Embryonic facial prominence (tissue), 1 donor: Measurements from ENCODE around the gene DAG1.

Experiments used
- DNase-seq: peaks from one replicate; pipeline ENCODE4 v3.0.0-alpha.2; 2016; ENCODE audit errors: extremely low spot score

DAG1 gene

DNA sequence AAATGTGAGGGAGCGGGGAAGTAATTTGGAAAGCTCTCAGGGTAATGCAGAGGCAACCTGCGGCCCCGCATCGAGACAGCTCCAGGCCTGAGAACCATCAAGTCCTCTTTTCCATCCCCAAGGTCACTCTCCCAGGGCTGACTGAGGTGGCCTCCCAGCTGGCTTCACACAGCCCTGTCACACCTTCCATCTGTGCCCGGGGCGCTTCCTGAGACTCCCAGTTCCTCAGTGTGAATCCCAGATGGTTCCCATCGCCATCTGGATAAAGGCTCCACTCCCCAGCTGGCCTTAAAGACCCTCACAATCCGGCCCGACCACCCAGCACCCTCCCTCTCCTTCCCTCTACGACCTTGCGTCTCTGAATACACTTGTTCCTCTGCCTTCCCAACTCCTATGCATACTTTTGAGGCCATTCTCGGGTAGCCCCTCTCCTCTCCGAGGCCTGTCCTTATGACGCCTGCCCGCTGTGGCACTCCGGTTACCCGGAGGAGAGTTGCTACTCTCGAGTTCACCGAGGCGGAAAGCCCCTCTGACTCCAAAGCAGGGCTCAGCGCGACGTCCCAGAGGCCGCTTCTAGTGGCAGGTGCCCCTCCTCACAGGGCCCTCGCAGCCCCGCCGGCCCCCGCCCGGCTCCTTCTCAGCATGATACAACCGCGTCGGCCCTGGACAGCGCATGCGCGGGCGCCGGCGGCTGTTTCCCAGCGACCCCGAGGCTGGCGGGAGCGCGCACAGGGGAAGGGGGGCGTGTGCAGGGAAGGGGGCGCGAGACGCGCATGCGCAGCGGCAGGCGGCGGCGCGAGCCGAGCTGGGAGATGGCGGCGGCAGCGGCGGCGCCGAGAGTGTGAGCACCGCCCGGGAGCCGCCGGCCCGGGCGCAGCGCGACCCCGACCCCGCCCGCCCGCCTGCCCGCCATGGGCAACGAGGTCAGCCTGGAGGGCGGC, 83.9 kb downstream of the DAG1 start, which contains the start of gene BSN:
Gene BSN (plus strand): TSS at position 786 of the 941 bp plus-strand sequence. CDS start 126 bp downstream, at position 912.
- DNase-seq = peak; percentile 78

DNA sequence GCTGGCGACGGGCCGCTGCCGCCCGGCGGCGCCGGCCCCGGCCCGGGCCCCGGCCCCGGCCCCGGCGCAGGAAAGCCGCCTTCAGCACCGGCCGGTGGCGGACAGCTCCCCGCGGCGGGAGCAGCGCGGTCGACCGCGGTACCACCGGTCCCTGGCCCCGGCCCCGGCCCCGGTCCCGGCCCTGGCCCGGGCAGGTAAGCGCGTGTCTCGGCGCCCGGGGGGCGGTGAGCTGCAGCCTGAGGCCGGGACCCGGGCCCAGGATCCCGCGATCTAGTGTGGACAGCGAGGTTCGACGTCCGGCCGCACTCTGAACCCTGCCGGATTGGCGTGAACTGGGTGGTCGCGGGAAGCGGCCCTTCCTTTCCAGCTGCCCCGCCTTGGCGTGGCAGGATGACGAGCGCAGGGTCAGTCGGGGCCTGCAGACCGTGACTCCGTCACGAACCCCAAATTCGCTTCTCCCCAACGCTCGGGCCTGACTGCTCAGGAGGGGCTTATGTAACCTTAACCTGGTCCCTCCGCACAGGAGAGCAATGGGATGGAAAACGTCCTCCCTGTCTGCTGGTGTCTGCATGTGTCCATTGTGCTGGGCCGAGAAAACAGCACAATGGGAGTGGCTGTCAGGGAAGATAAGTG, 84.7 kb downstream of the DAG1 start:
- no peak for DNase-seq

- no peak for DNase-seq
Observed at GRCh38 chr3:49556500-49557275, 86.6 kb downstream of the DAG1 start.

- no peak for DNase-seq
Observed at GRCh38 chr3:49563040-49563578, 93.0 kb downstream of the DAG1 start.

DNA sequence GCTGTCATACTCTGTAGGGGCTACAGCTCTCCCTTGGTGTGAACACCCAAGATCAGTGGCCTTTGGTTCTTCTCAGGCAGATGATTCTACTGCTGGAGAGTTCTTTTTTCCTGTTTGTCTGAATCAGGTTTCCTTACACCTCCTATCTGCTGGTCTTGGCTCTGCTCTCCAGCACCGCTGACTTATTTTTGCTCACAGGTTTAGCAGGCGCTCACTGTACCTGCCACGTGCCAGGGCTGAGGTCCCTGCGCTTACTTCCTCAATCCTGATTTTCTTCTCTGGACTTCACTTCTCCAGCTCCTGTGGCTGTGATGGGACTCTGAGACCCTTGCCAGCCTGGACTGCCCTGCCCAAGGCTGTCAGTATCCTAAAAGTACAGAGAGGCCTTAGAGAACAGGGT, 93.7 kb downstream of the DAG1 start:
- DNase-seq = no peak

GRCh38 chr3:49566312-49566711, 96.2 kb downstream of the DAG1 start:
- DNase-seq = no peak

DNA sequence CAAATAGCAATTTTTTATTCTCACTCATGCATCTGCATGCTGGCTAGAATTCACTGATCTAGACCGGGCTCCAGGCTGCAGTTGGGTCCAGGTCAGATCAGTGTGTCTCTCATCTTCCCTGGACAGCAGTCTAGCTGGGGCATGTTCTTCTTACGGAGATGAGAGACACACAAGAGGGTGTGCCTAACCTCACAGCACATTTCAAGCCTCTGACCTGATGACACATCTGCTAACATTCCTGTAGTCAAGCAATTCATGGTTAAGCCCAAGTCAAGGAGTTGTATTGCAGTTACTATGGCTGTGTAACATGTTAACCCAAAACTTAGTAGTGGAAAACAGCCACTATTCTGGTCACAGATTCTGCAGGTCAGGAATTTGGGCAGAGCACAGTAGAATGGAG, 97.3 kb downstream of the DAG1 start:
- no peak for DNase-seq

GRCh38 chr3:49568965-49569364, 98.9 kb downstream of the DAG1 start:
- DNase-seq = no peak

DNA sequence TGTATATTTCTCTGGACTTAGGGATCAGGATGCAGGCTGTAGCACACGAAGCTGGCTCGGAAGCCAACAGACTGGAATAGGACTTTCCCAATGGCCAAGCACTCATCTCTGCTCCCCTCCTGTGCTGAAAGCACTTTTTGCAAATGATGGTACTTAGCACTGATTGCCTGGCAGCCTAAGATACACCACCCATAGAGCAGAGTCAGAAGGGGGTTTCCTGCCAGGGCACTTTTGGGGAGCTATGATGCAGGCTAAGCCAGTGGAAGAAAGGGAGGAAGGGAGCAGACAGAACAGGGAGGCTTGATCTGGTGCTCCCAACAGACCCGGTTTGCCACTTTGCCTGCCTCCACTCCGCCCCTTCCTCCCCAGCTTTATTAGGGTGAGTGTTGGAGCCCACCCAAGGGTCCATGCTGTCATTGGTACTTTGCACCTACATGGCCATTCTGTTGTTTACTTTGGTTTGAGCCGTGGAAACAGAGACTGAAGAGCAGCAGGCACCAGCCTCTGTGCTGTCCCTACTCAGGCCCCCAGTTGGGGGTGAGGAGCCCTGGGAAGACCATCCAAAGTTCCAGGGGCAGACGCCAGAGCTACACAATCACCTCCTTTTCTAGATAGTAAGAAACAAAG, 100.1 kb downstream of the DAG1 start:
- no peak for DNase-seq

- DNase-seq = no peak
Observed at GRCh38 chr3:49582177-49582576, 112.1 kb downstream of the DAG1 start.
